Neural progenitor cell (in vitro differentiated cells): ENCODE results near the gene NDUFS1. TPM values are rescaled to one million over a fixed set of nuclear protein-coding genes. Genes with fewer than 3 reads are reported as not detected.
A peak's percentile ranks its signal among the peaks of the same experiment; 100 is the strongest.

Source experiments
- DNase-seq: peaks from one replicate; pipeline ENCODE4 v3.0.0-alpha.2; 2016; ENCODE audit warnings: low spot score
- H2AFZ ChIP-seq: fragments of 200-600 bp; sonication (generic); replicated peaks from 2 replicates; pipeline ENCODE4 v1.6.1; 2016; ENCODE audit warnings: antibody characterized with exemption
- H3F3A ChIP-seq: fragments of 200-600 bp; sonication (generic); 2 replicates; pipeline ENCODE4 v1.6.1; 2016; ENCODE audit warnings: antibody characterized with exemption, low read depth
- H3K27ac ChIP-seq: fragments of 200-600 bp; sonication (generic); 2 replicates; pipeline ENCODE4 v1.5.1; 2016; ENCODE audit warnings: mild to moderate bottlenecking
- H3K27me3 ChIP-seq: fragments of 200-600 bp; sonication (generic); 2 replicates; pipeline ENCODE4 v1.6.1; 2016; ENCODE audit warnings: mild to moderate bottlenecking, moderate library complexity
- H3K36me3 ChIP-seq: fragments of 200-600 bp; sonication (generic); 2 replicates; pipeline ENCODE4 v1.5.1; 2016
- H3K4me1 ChIP-seq: fragments of 200-600 bp; sonication (generic); 2 replicates; pipeline ENCODE4 v1.6.1; 2016; ENCODE audit warnings: mixed run types
- H3K4me2 ChIP-seq: fragments of 200-600 bp; sonication (generic); 2 replicates; pipeline ENCODE4 v1.6.1; 2016
- H3K4me3 ChIP-seq: fragments of 200-600 bp; sonication (generic); 2 replicates; pipeline ENCODE4 v1.5.1; 2016
- H3K79me2 ChIP-seq: fragments of 200-600 bp; sonication (generic); 2 replicates; pipeline ENCODE4 v1.6.1; 2016; ENCODE audit warnings: low read depth
- H3K9ac ChIP-seq: fragments of 200-600 bp; sonication (generic); 2 replicates; pipeline ENCODE4 v1.6.1; 2016
- H3K9me3 ChIP-seq: fragments of 200-600 bp; sonication (generic); 2 replicates; pipeline ENCODE4 v1.5.1; 2016; ENCODE audit warnings: low read depth
- H4K20me1 ChIP-seq: fragments of 200-600 bp; sonication (generic); 2 replicates; pipeline ENCODE4 v1.6.1; 2016; ENCODE audit warnings: low read depth
- H3K27ac Mint-ChIP-seq: 3 replicates; pipeline ENCODE4 v1.8.0; 2021; ENCODE audit warnings: mixed read lengths
- H3K27me3 Mint-ChIP-seq: 2 replicates; pipeline ENCODE4 v1.8.0; 2022; ENCODE audit warnings: low read depth, mild to moderate bottlenecking, inconsistent platforms, moderate library complexity, mixed read lengths; ENCODE audit not compliant: insufficient read depth
- H3K36me3 Mint-ChIP-seq: 3 replicates; pipeline ENCODE4 v1.8.0; 2021; ENCODE audit warnings: mixed read lengths
- H3K4me1 Mint-ChIP-seq: 3 replicates; pipeline ENCODE4 v1.8.0; 2021; ENCODE audit warnings: mixed read lengths
- H3K4me3 Mint-ChIP-seq: 3 replicates; pipeline ENCODE4 v1.8.0; 2021; ENCODE audit warnings: mild to moderate bottlenecking, moderate library complexity, mixed read lengths
- H3K9me3 Mint-ChIP-seq: 3 replicates; pipeline ENCODE4 v1.8.0; 2020; ENCODE audit warnings: mixed read lengths
- CTCF ChIP-seq: fragments of 200-600 bp; sonication (generic); IDR thresholded peaks from 2 replicates; pipeline ENCODE4 v1.5.1; 2017; ENCODE audit warnings: antibody characterized with exemption, mild to moderate bottlenecking
- EZH2 ChIP-seq: fragments of 200-600 bp; sonication (generic); IDR thresholded peaks from 2 replicates; pipeline ENCODE4 v1.6.1; 2017; ENCODE audit warnings: antibody characterized with exemption, mild to moderate bottlenecking, moderate library complexity
- EZH2phosphoT487 ChIP-seq: fragments of 200-600 bp; sonication (generic); IDR thresholded peaks from 2 replicates; pipeline ENCODE4 v1.6.1; 2017; ENCODE audit warnings: antibody characterized with exemption
- total RNA-seq: library from RNA; depleted of rRNA; stranded (reverse); fragments of >200 nt; gene quantifications from 2 replicates; pipeline ENCODE4 v1.2.3, GENCODE V29; 2015; ENCODE audit warnings: low replicate concordance

The NDUFS1 gene
- total RNA-seq, 1 donor from 2014 or later = 115 TPM

GRCh38 chr2:206096876-206097275 is 62.4 kb downstream of the NDUFS1 start:
- Histone ChIP-seq H3K4me1 (peaks cover 11% of the 10 kb centered on the region), H2AFZ (no peak overlapping the region), H3K27me3 (no peaks in the 10 kb centered on the region), H3K79me2 (no peaks in the 10 kb centered on the region), H3K36me3 (no peaks in the 10 kb centered on the region), H3F3A (peaks cover 8% of the 10 kb centered on the region), H3K9me3 (no peaks in the 10 kb centered on the region), H3K9ac (no peak overlapping the region), H4K20me1 (no peaks in the 10 kb centered on the region), H3K27ac (no peak overlapping the region), H3K4me2 (no peak overlapping the region), H3K4me3 (no peak overlapping the region)
- no peak overlapping the region for H3K4me3 Mint-ChIP-seq
- peaks cover 3% of the 10 kb centered on the region for H3K4me1 Mint-ChIP-seq
- no peaks in the 10 kb centered on the region for H3K27me3 Mint-ChIP-seq
- TF ChIP-seq EZH2phosphoT487 (no peak), EZH2 (no peak), CTCF (no peak)
- no peaks in the 10 kb centered on the region for H3K36me3 Mint-ChIP-seq
- no peaks in the 10 kb centered on the region for H3K9me3 Mint-ChIP-seq
- H3K27ac Mint-ChIP-seq = no peak overlapping the region
- no peak for DNase-seq

GRCh38 chr2:206095536-206096332 is 63.5 kb downstream of the NDUFS1 start:
- H3K9me3 ChIP-seq = no peaks in the 10 kb centered on the region
- no peaks in the 10 kb centered on the region for H3K27me3 Mint-ChIP-seq
- H3K79me2 ChIP-seq = no peaks in the 10 kb centered on the region
- H3K27me3 ChIP-seq = no peaks in the 10 kb centered on the region
- H3K9ac ChIP-seq = no peak overlapping the region
- H2AFZ ChIP-seq = no peak overlapping the region
- no peak for DNase-seq
- no peak overlapping the region for H3K4me2 ChIP-seq
- H3K27ac ChIP-seq = no peak overlapping the region
- H3F3A ChIP-seq = peaks cover 8% of the 10 kb centered on the region
- no peaks in the 10 kb centered on the region for H4K20me1 ChIP-seq
- H3K4me3 ChIP-seq = no peak overlapping the region
- no peaks in the 10 kb centered on the region for H3K36me3 Mint-ChIP-seq
- peaks cover 12% of the 10 kb centered on the region for H3K4me1 ChIP-seq
- TF ChIP-seq EZH2 = no peak
- TF ChIP-seq EZH2phosphoT487 = no peak
- TF ChIP-seq CTCF = no peak
- H3K4me1 Mint-ChIP-seq = peaks cover 3% of the 10 kb centered on the region
- no peaks in the 10 kb centered on the region for H3K36me3 ChIP-seq
- no peak overlapping the region for H3K4me3 Mint-ChIP-seq
- H3K9me3 Mint-ChIP-seq = no peaks in the 10 kb centered on the region
- H3K27ac Mint-ChIP-seq = no peak overlapping the region

- H3K9me3 ChIP-seq = no peaks in the 10 kb centered on the region
- no peaks in the 10 kb centered on the region for H3K27me3 ChIP-seq
- peaks cover 4% of the 10 kb centered on the region for H3K36me3 ChIP-seq
- peak overlapping the region; percentile 82 for H3K27ac ChIP-seq
- H3K27me3 Mint-ChIP-seq = no peaks in the 10 kb centered on the region
- H3K4me3 Mint-ChIP-seq = no peak overlapping the region
- H3K4me1 ChIP-seq = peaks cover 13% of the 10 kb centered on the region
- peak overlapping the region; percentile 46 for H3K4me2 ChIP-seq
- H3K4me3 ChIP-seq = no peak overlapping the region
- peaks cover 8% of the 10 kb centered on the region for H3F3A ChIP-seq
- TF ChIP-seq EZH2phosphoT487 (no peak), CTCF (no peak), EZH2 (no peak)
- H3K4me1 Mint-ChIP-seq = peaks cover 5% of the 10 kb centered on the region
- H4K20me1 ChIP-seq = no peaks in the 10 kb centered on the region
- peak; percentile 30 for DNase-seq
- no peaks in the 10 kb centered on the region for H3K9me3 Mint-ChIP-seq
- peaks cover 3% of the 10 kb centered on the region for H3K36me3 Mint-ChIP-seq
- H3K9ac ChIP-seq = no peak overlapping the region
- H3K79me2 ChIP-seq = peaks cover 21% of the 10 kb centered on the region
- no peak overlapping the region for H3K27ac Mint-ChIP-seq
- H2AFZ ChIP-seq = no peak overlapping the region
These were observed 66.9 kb downstream of the NDUFS1 start for GRCh38 chr2:206092297-206092696.
